ENCODE results near the gene CEACAM19. TPM values are rescaled to one million over a fixed set of nuclear protein-coding genes. Genes with fewer than 3 reads are reported as not detected.

Gene CEACAM19
- total and polyA plus RNA-seq, 2 of the 13 experiments (the other 11 are each of a cell fraction or from before 2014, with no cell fraction given): 1.3 to 4.0 TPM

- TF ChIP-seq HNF1A (IDR thresholded peaks at IDR 0.05; ENCODE audit: low read depth) (no peak), HNF1A (CRISPR knock-in tag; IDR thresholded peaks at IDR 0.05; ENCODE audit: borderline replicate concordance) (no peak), HDAC2 (CRISPR knock-in tag; IDR thresholded peaks at IDR 0.05) (0 out of 2 replicates have a peak, but pooled peaks have one; percentile 46), SNAPC2 (CRISPR knock-in tag; IDR thresholded peaks at IDR 0.05) (no peak), U2AF2 (IDR thresholded peaks at IDR 0.05; ENCODE audit: low read depth, low read length) (no peak), ZSCAN9 (CRISPR knock-in tag; IDR thresholded peaks at IDR 0.05; ENCODE audit: borderline replicate concordance) (no peak), PAWR (CRISPR knock-in tag; IDR thresholded peaks at IDR 0.05; ENCODE audit: borderline replicate concordance) (no peak), ZNF501 (CRISPR knock-in tag; IDR thresholded peaks at IDR 0.05) (no peak), SMAD3 (CRISPR knock-in tag; IDR thresholded peaks at IDR 0.05) (no peak), ZBTB7B (CRISPR knock-in tag; IDR thresholded peaks at IDR 0.05) (no peak), ZFAT (CRISPR knock-in tag; conservative IDR thresholded peaks at IDR 0.05) (no peak), ZKSCAN5 (CRISPR knock-in tag; IDR thresholded peaks at IDR 0.05) (no peak), NFYB (CRISPR knock-in tag; IDR thresholded peaks at IDR 0.05) (no peak), SCMH1 (CRISPR knock-in tag; IDR thresholded peaks at IDR 0.05; ENCODE audit: borderline replicate concordance) (no peak), ZNF615 (CRISPR knock-in tag; IDR thresholded peaks at IDR 0.05; ENCODE audit: borderline replicate concordance) (no peak), GLI4 (CRISPR knock-in tag; IDR thresholded peaks at IDR 0.05; ENCODE audit: borderline replicate concordance) (no peak), ARID3A (IDR thresholded peaks at IDR 0.05; ENCODE audit: low read depth, low read length) (no peak), ZNF75D (CRISPR knock-in tag; IDR thresholded peaks at IDR 0.05; ENCODE audit: borderline replicate concordance) (no peak), ZNF720 (CRISPR knock-in tag; IDR thresholded peaks at IDR 0.05) (no peak), ZFP62 (CRISPR knock-in tag; IDR thresholded peaks at IDR 0.05) (no peak)
- TF ChIP-seq, protein P1, sequence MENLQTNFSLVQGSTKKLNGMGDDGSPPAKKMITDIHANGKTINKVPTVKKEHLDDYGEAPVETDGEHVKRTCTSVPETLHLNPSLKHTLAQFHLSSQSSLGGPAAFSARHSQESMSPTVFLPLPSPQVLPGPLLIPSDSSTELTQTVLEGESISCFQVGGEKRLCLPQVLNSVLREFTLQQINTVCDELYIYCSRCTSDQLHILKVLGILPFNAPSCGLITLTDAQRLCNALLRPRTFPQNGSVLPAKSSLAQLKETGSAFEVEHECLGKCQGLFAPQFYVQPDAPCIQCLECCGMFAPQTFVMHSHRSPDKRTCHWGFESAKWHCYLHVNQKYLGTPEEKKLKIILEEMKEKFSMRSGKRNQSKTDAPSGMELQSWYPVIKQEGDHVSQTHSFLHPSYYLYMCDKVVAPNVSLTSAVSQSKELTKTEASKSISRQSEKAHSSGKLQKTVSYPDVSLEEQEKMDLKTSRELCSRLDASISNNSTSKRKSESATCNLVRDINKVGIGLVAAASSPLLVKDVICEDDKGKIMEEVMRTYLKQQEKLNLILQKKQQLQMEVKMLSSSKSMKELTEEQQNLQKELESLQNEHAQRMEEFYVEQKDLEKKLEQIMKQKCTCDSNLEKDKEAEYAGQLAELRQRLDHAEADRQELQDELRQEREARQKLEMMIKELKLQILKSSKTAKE (CRISPR knock-in tag; IDR thresholded peaks at IDR 0.05; ENCODE audit: borderline replicate concordance): no peak
- TF ChIP-seq, protein P2, sequence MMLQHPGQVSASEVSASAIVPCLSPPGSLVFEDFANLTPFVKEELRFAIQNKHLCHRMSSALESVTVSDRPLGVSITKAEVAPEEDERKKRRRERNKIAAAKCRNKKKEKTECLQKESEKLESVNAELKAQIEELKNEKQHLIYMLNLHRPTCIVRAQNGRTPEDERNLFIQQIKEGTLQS (CRISPR knock-in tag; IDR thresholded peaks at IDR 0.05): no peak
Observed at GRCh38 chr19:44722131-44723121, 51.1 kb downstream of the CEACAM19 start (continued).
